Measurements from ENCODE around the gene RPL13A.

DNA sequence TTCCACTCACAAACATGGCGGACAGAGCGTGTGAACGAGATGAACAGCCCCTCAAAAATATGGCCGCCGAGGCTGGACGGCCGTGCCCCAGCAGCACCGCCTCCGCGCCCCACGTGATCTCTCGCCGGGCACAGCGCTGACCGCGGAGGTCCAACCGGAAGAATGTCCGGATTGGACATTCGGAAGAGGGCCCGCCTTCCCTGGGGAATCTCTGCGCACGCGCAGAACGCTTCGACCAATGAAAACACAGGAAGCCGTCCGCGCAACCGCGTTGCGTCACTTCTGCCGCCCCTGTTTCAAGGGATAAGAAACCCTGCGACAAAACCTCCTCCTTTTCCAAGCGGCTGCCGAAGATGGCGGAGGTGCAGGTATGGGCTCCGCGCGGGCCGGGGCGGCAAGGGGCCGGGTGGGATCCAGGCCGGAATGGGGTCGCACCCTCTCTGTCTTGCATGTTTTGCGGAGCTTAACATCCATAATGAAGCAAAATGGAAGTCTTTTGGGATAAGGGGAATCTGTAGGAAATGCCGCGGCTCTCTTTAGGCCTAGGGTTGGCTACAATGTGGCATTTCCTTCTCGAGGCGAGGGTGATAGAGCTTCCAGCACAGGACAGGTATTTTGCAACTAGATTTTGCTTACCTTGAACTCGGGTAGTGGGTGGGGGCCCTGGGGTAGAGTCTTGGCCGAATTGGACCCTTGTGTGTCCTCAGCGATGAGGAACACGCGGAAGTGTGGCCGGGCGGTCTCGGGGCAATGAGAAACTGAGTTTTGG, at the start of gene RPL13A:
- TF ChIP-seq, protein P1, sequence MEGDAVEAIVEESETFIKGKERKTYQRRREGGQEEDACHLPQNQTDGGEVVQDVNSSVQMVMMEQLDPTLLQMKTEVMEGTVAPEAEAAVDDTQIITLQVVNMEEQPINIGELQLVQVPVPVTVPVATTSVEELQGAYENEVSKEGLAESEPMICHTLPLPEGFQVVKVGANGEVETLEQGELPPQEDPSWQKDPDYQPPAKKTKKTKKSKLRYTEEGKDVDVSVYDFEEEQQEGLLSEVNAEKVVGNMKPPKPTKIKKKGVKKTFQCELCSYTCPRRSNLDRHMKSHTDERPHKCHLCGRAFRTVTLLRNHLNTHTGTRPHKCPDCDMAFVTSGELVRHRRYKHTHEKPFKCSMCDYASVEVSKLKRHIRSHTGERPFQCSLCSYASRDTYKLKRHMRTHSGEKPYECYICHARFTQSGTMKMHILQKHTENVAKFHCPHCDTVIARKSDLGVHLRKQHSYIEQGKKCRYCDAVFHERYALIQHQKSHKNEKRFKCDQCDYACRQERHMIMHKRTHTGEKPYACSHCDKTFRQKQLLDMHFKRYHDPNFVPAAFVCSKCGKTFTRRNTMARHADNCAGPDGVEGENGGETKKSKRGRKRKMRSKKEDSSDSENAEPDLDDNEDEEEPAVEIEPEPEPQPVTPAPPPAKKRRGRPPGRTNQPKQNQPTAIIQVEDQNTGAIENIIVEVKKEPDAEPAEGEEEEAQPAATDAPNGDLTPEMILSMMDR (conservative IDR thresholded peaks at IDR 0.05; ENCODE audit: low read length), result no peak
- TF ChIP-seq EZH2phosphoT487 (IDR thresholded peaks at IDR 0.05; ENCODE audit: borderline replicate concordance, low read depth, low read length), result no peak
